ACC112 (cell line): Measurements from ENCODE around the gene OSBPL5.

Experiments
- H2AFZ ChIP-seq: fragments of 200-600 bp; sonication (generic); one replicate; pipeline ENCODE4 v1.6.0; 2017; ENCODE audit warnings: antibody characterized with exemption, low read length; ENCODE audit not compliant: unreplicated experiment
- H3K27ac ChIP-seq: fragments of 200-600 bp; sonication (generic); 2 replicates; pipeline ENCODE4 v1.5.1; 2014; ENCODE audit warnings: low read depth, mild to moderate bottlenecking, antibody characterized with exemption, low read length, moderate library complexity
- H3K27me3 ChIP-seq: fragments of 200-600 bp; sonication (generic); 2 replicates; pipeline ENCODE4 v1.6.1; 2014; ENCODE audit warnings: mild to moderate bottlenecking, antibody characterized with exemption, low read length, moderate library complexity, mixed read lengths; ENCODE audit not compliant: insufficient read depth
- H3K36me3 ChIP-seq: fragments of 200-600 bp; sonication (generic); 2 replicates; pipeline ENCODE4 v1.6.1; 2016; ENCODE audit warnings: mild to moderate bottlenecking, antibody characterized with exemption, low read length, moderate library complexity, mixed read lengths; ENCODE audit not compliant: insufficient read depth
- H3K4me1 ChIP-seq: fragments of 200-600 bp; sonication (generic); one replicate; pipeline ENCODE4 v1.6.1; 2016; ENCODE audit warnings: low read length, mixed read lengths; ENCODE audit not compliant: insufficient read depth, unreplicated experiment, control insufficient read depth
- H3K4me3 ChIP-seq: fragments of 200-600 bp; sonication (generic); 2 replicates; pipeline ENCODE4 v1.5.1; 2014; ENCODE audit warnings: mild to moderate bottlenecking, low read depth, low read length
- H3K79me2 ChIP-seq: fragments of 200-600 bp; sonication (generic); one replicate; pipeline ENCODE4 v1.6.0; 2016; ENCODE audit warnings: low read length; ENCODE audit not compliant: control insufficient read depth, unreplicated experiment, insufficient read depth

OSBPL5 gene

GRCh38 chr11:3189886-3190583 lies 24.9 kb upstream of the OSBPL5 start:
- no peaks in the 10 kb centered on the region for H3K36me3 ChIP-seq

GRCh38 chr11:3189196-3189843 lies 24.2 kb upstream of the OSBPL5 start:
- H2AFZ ChIP-seq: no peak overlapping the region
- H3K27me3 ChIP-seq: peaks cover 17% of the 10 kb centered on the region
- no peak overlapping the region for H3K27ac ChIP-seq
- H3K79me2 ChIP-seq: no peaks in the 10 kb centered on the region
- no peak overlapping the region for H3K4me3 ChIP-seq
- no peaks in the 10 kb centered on the region for H3K36me3 ChIP-seq
- H3K4me1 ChIP-seq: no peaks in the 10 kb centered on the region

More at GRCh38 chr11:3189886-3190583, 24.9 kb upstream of the OSBPL5 start:
- Histone ChIP-seq H3K79me2 (no peaks in the 10 kb centered on the region), H3K27ac (no peak overlapping the region), H3K4me3 (no peak overlapping the region), H3K4me1 (no peaks in the 10 kb centered on the region), H3K27me3 (peaks cover 17% of the 10 kb centered on the region), H2AFZ (no peak overlapping the region)

GRCh38 chr11:3188496-3189195 lies 23.5 kb upstream of the OSBPL5 start:
- Histone ChIP-seq H3K4me1 (no peaks in the 10 kb centered on the region), H3K4me3 (no peak overlapping the region), H3K27ac (no peak overlapping the region), H3K79me2 (no peaks in the 10 kb centered on the region), H3K36me3 (no peaks in the 10 kb centered on the region), H3K27me3 (peaks cover 17% of the 10 kb centered on the region), H2AFZ (no peak overlapping the region)

GRCh38 chr11:3186166-3186953 lies 21.2 kb upstream of the OSBPL5 start:
- no peak overlapping the region for H3K4me3 ChIP-seq
- H3K27ac ChIP-seq: no peak overlapping the region
- H3K27me3 ChIP-seq: peaks cover 17% of the 10 kb centered on the region
- no peaks in the 10 kb centered on the region for H3K79me2 ChIP-seq
- no peak overlapping the region for H2AFZ ChIP-seq
- no peaks in the 10 kb centered on the region for H3K36me3 ChIP-seq
- H3K4me1 ChIP-seq: no peaks in the 10 kb centered on the region

GRCh38 chr11:3184732-3185347 lies 19.7 kb upstream of the OSBPL5 start:
- Histone ChIP-seq H3K27ac (no peak overlapping the region), H2AFZ (no peak overlapping the region), H3K79me2 (no peaks in the 10 kb centered on the region), H3K4me3 (no peak overlapping the region), H3K27me3 (peaks cover 17% of the 10 kb centered on the region), H3K36me3 (no peaks in the 10 kb centered on the region), H3K4me1 (no peaks in the 10 kb centered on the region)

GRCh38 chr11:3183523-3183922 lies 18.4 kb upstream of the OSBPL5 start:
- Histone ChIP-seq H3K79me2 (no peaks in the 10 kb centered on the region), H3K4me1 (peaks cover under 1% of the 10 kb centered on the region), H3K27me3 (peaks cover 17% of the 10 kb centered on the region), H2AFZ (no peak overlapping the region), H3K36me3 (no peaks in the 10 kb centered on the region), H3K27ac (no peak overlapping the region), H3K4me3 (no peak overlapping the region)

- no peaks in the 10 kb centered on the region for H3K79me2 ChIP-seq
- H3K4me3 ChIP-seq: no peak overlapping the region
- H3K27ac ChIP-seq: no peak overlapping the region
- no peak overlapping the region for H2AFZ ChIP-seq
- H3K4me1 ChIP-seq: peaks cover 7% of the 10 kb centered on the region
- H3K36me3 ChIP-seq: no peaks in the 10 kb centered on the region
- H3K27me3 ChIP-seq: peaks cover 10% of the 10 kb centered on the region
Observed at GRCh38 chr11:3182462-3182852, 17.3 kb upstream of the OSBPL5 start.

GRCh38 chr11:3181725-3182461 lies 16.8 kb upstream of the OSBPL5 start:
- Histone ChIP-seq H3K27me3 (peaks cover 5% of the 10 kb centered on the region), H3K79me2 (no peaks in the 10 kb centered on the region), H3K27ac (no peak overlapping the region), H3K36me3 (no peaks in the 10 kb centered on the region), H2AFZ (no peak overlapping the region), H3K4me1 (peaks cover 7% of the 10 kb centered on the region), H3K4me3 (no peak overlapping the region)

GRCh38 chr11:3180869-3181268 lies 15.8 kb upstream of the OSBPL5 start:
- Histone ChIP-seq H3K27me3 (peaks cover 4% of the 10 kb centered on the region; the same call in 1 of the 2 replicates), H3K79me2 (no peaks in the 10 kb centered on the region), H3K4me3 (no peak overlapping the region), H3K36me3 (no peaks in the 10 kb centered on the region), H3K27ac (no peak overlapping the region), H3K4me1 (peaks cover 7% of the 10 kb centered on the region), H2AFZ (no peak overlapping the region)
